ENCODE data around the gene PANK4. TPM values are rescaled to one million over a fixed set of nuclear protein-coding genes. Genes with fewer than 3 reads are reported as not detected.
A peak's percentile ranks its signal among the peaks of the same experiment; 100 is the strongest.

PANK4 gene
- total and polyA plus RNA-seq, 8 donors = 9.7 to 26.4 (median 11.6) TPM

- intact Hi-C loops (cut with DNase I) = no loop called here
- H3K27ac ChIP-seq = no peak within 1 kb of the TSS
- no peaks in the 10 kb centered on the region for H3K9me3 ChIP-seq
- no peaks in the 10 kb centered on the region for H3K4me1 ChIP-seq
- no peaks in the 10 kb centered on the region for H3K27me3 ChIP-seq
- ATAC-seq (no peak), FAIRE-seq (no peak), DNase-seq (no peak)
- H3K36me3 ChIP-seq = no peaks in the 10 kb centered on the region
- whole genome bisulfite sequencing, 2 donors = 72 to 79% methylated on average over 28 to 34 of the region's 34 CpGs
- no peak within 1 kb of the TSS for H3K4me3 ChIP-seq
- TF ChIP-seq, protein P1, sequence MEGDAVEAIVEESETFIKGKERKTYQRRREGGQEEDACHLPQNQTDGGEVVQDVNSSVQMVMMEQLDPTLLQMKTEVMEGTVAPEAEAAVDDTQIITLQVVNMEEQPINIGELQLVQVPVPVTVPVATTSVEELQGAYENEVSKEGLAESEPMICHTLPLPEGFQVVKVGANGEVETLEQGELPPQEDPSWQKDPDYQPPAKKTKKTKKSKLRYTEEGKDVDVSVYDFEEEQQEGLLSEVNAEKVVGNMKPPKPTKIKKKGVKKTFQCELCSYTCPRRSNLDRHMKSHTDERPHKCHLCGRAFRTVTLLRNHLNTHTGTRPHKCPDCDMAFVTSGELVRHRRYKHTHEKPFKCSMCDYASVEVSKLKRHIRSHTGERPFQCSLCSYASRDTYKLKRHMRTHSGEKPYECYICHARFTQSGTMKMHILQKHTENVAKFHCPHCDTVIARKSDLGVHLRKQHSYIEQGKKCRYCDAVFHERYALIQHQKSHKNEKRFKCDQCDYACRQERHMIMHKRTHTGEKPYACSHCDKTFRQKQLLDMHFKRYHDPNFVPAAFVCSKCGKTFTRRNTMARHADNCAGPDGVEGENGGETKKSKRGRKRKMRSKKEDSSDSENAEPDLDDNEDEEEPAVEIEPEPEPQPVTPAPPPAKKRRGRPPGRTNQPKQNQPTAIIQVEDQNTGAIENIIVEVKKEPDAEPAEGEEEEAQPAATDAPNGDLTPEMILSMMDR (IDR thresholded peaks at IDR 0.05) = no peak
These were observed 50.1 kb downstream of the PANK4 start, which contains the start of gene PLCH2 for GRCh38 chr1:2476061-2476999. TSS of gene PLCH2 (plus strand) at chr1:2476289. CDS start at chr1:2476589, 300 bp downstream.

DNA sequence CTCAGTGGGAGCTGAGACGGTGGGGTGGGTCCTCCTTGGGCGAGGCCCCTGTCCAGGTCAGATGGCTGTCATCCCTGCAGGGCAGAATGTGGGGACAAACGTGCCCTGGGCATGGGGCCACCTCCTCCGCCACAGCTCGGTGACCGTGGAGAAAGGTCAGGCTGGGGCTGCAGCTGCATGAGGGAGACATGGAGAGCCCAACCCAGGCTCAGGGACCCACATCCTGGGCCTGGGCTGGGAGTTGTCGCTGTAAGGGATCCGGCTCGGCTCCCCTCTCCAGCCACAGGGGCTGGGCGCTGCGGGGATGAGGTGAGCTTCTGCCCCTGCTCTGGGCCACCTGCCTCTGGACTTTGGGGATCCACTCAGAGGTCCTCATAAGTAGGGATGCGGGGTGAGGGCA lies 50.8 kb downstream of the PANK4 start:
- Histone ChIP-seq H3K4me1 (no peaks in the 10 kb centered on the region), H3K36me3 (no peaks in the 10 kb centered on the region), H3K4me3 (no peak overlapping the region), H3K27me3 (no peaks in the 10 kb centered on the region), H3K27ac (no peak overlapping the region), H3K9me3 (no peaks in the 10 kb centered on the region)
- no peak for DNase-seq
- TF ChIP-seq, protein P1 (IDR thresholded peaks at IDR 0.05) = no peak
- WGBS, 2 donors = 81 to 88% methylated on average over 11 to 12 of the region's 12 CpGs
- ATAC-seq = no peak
- no peak for FAIRE-seq
- intact Hi-C loops (cut with DNase I) = no loop called here

- no peaks in the 10 kb centered on the region for H3K4me1 ChIP-seq
- 45 to 64% methylated on average over 13 of the region's 13 CpGs for WGBS, 2 donors
- ATAC-seq (peak in 1 of 4 donors; percentile 16), DNase-seq (no peak), FAIRE-seq (no peak)
- no peak overlapping the region for H3K4me3 ChIP-seq
- H3K36me3 ChIP-seq = no peaks in the 10 kb centered on the region
- intact Hi-C loops (cut with DNase I) = no loop called here
- TF ChIP-seq, protein P1 (IDR thresholded peaks at IDR 0.05) = no peak
- H3K27ac ChIP-seq = no peak overlapping the region
- no peaks in the 10 kb centered on the region for H3K9me3 ChIP-seq
- no peaks in the 10 kb centered on the region for H3K27me3 ChIP-seq
These were observed 51.4 kb downstream of the PANK4 start for GRCh38 chr1:2474933-2475371.

DNA sequence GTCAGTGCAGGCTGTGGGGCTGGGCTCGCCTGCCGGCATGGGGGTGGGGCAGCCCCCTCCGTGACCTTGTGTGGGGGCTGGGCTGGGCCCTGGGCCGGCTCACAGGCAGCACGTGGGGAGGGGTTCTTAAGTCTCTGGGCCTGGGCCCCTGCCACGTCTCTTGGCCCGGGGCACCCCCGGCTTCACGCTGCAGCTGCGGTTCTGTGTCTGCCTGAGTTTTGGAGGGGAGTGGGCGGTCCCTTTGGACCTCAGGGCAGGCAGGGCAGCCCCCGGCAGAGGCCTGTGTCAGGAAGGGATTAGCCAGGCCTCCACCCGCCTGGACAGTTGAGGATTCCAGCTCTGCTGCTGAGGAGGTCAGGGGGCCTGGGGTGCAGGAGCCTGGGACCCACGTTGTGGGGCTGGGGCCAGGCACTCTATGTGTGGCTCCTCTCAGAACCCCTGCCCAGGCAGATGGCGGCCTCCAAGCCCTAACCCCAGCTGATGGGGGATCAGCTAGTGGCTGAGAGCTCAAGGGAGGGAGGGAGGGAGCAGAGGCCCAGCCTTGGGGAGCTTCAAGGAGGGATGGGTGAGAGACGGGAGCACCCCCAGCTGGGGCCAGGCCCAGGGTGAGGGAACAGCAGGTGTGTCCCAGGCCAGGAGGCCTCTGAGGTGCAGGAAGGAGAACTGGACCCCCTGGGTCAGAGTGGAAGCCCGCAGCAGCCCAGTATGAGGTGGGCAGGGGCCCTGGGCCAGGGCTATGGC lies 52.1 kb downstream of the PANK4 start:
- WGBS, 2 donors = 49 to 56% methylated on average over 12 to 17 of the region's 17 CpGs
- Histone ChIP-seq H3K4me1 (no peaks in the 10 kb centered on the region), H3K27ac (no peak overlapping the region), H3K27me3 (no peaks in the 10 kb centered on the region), H3K4me3 (no peak overlapping the region), H3K9me3 (no peaks in the 10 kb centered on the region), H3K36me3 (no peaks in the 10 kb centered on the region)
- DNase-seq (no peak), FAIRE-seq (no peak), ATAC-seq (no peak)
- TF ChIP-seq, protein P1 (IDR thresholded peaks at IDR 0.05) = no peak
- intact Hi-C loops (cut with DNase I) = no loop called here

Data from pancreas (tissue), 10 donors.